AG09309 (cell line): ENCODE measurements around the gene LRP1B.

Experiments used
- DNase-seq: peaks from one replicate; pipeline ENCODE4 v3.0.0-alpha.2; 2010; ENCODE audit warnings: low read depth
- H3K4me3 ChIP-seq: 2 replicates; pipeline ENCODE4 v1.5.1; 2011; ENCODE audit warnings: mild to moderate bottlenecking, low read depth, low read length, moderate library complexity; ENCODE audit not compliant: control insufficient read depth
- TF ChIP-seq, protein P1 (sequence below): IDR thresholded peaks from 2 replicates; pipeline ENCODE4 v1.5.1; 2011; ENCODE audit warnings: mild to moderate bottlenecking, low read depth, low read length, inconsistent platforms; ENCODE audit not compliant: insufficient read depth, control insufficient read depth; ENCODE audit errors: missing control alignments

LRP1B gene

DNA sequence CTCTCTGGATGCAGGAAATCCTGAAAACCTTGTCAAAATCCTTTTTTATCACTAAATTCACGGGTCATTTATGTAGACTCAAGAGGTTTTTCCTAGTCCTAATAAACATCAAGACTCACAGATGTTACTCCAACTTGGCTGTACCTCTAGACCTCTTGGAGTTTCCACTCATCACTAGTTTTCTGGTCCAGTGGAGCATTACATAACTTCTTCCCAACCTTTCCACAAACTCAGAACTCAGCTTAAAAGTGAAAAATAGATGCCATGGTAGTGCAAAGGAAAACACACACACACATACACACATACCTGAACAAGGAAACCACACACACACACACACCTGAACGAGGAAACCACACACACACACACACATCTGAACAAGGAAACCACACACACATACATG is 807.2 kb downstream of the LRP1B start:
- DNase-seq = no peak
- H3K4me3 ChIP-seq = no peak overlapping the region
- TF ChIP-seq, protein P1, sequence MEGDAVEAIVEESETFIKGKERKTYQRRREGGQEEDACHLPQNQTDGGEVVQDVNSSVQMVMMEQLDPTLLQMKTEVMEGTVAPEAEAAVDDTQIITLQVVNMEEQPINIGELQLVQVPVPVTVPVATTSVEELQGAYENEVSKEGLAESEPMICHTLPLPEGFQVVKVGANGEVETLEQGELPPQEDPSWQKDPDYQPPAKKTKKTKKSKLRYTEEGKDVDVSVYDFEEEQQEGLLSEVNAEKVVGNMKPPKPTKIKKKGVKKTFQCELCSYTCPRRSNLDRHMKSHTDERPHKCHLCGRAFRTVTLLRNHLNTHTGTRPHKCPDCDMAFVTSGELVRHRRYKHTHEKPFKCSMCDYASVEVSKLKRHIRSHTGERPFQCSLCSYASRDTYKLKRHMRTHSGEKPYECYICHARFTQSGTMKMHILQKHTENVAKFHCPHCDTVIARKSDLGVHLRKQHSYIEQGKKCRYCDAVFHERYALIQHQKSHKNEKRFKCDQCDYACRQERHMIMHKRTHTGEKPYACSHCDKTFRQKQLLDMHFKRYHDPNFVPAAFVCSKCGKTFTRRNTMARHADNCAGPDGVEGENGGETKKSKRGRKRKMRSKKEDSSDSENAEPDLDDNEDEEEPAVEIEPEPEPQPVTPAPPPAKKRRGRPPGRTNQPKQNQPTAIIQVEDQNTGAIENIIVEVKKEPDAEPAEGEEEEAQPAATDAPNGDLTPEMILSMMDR = no peak

DNA sequence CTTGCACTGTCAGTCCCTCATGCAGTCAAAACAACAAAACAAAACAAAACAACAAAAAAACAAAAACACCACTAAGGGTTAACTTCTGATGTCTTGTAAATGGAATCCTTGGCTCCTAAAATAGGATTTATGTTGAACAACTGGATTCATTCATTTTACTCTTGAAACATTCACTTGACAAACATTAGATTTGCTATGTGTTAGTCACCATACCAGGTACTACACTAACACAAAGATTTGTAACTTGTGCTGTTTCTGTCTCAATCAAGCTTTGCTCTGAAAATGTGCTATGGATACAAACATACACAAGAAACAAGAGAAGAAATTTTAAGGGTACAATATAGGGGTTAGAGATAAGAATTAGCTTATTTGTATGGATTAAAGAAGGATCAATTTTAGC is 812.8 kb downstream of the LRP1B start:
- TF ChIP-seq, protein P1 = no peak

DNA sequence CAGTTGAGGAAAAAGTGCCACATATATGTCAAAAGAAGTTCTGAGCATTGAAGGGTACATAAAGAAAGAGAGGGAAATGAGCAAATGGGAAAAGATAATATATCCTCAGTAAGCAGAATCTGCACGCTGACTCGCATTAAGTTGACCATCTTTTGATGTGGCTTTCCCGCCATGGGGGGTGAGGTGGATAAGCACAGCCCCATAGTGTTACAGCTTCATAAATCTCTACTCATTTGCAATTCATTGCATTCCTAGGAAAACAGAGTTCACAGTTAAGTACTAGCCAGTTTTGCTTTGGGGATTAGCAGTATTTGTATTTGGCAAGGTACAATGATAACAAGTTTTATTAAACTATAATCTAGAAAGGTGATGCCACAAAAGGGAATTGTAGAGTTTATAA is 814.2 kb downstream of the LRP1B start:
- no peak for DNase-seq
- no peak overlapping the region for H3K4me3 ChIP-seq
- TF ChIP-seq, protein P1 = no peak

More for the DNA sequence above, 812.8 kb downstream of the LRP1B start:
- DNase-seq = no peak
- no peak overlapping the region for H3K4me3 ChIP-seq

DNA sequence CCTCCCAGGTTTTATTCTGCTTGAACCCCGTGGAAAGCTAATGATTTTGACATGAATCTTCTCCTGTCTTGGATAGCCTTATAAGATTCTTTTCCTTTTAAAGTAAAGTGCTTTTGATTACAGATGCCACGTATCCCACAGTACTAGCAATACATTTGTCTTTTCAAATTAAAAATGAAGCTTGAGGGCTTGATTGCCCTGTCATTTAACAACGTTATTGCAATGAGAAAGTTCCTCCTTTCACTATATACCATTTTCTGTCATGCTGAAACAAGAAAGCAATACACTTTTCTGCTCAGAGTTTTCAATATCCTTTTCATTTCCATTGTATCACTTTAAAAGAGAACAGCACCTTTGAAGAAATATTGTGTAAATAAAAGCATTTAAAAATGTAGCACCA is 814.7 kb downstream of the LRP1B start:
- TF ChIP-seq, protein P1 = no peak
- DNase-seq = no peak
- no peak overlapping the region for H3K4me3 ChIP-seq

DNA sequence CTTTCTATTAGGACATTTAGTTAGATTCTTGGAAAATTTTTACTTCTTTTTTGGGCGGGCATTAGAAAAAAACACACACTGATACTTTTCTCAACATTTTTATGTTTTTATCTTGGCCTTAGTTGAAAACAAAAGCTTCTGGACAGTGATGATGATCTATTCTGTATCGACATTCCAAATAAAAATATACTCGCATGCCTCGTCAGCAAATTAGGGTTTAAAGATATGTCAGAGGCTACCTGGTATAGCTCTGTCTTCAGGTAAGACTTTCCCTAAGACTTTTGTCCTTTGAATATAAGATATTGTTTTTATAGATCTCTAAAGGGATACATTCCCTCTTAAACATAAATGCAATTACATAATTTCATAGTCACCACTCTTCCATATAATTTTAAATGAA is 816.8 kb downstream of the LRP1B start:
- DNase-seq = no peak
- TF ChIP-seq, protein P1 = no peak
- no peak overlapping the region for H3K4me3 ChIP-seq

DNA sequence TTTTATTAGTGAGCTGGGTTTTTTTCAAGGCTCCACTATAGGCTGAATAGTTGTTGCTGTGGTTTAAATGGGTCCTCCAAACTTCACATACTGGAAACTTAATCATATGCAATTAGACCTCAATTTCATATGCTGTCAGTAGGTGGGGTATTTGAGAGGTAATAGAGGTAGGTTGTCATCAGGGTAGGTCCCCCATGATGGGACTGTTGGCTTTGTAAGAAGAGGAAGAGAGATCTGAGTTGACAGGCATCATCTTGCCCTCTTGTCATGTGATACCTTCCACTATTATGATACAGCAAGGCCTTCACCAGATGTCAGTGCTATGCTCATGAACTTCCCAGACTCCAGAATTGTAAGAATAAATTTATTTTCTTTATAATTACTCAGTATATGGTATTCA is 819.4 kb downstream of the LRP1B start:
- TF ChIP-seq, protein P1 = no peak
- H3K4me3 ChIP-seq = no peak overlapping the region
- no peak for DNase-seq

DNA sequence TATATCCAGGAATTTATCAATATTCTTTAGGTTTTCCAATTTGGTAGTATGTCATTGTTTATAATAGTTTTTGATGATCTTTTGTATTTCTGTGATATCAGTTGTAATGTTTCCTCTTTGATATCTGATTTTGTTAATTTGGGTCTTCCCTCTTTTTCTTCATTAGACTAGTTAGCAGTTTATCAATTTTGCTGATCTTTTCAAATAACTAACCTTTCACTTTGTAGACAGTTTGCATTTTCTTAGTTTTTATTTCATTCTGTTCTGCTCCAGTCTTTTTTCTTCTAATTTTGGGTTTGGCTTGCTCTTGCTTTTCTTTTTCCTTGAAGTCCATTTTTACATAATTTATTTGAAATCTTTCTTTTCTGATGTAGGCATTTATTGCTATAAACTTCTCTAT is 824.4 kb downstream of the LRP1B start:
- DNase-seq = no peak
- no peak overlapping the region for H3K4me3 ChIP-seq
- TF ChIP-seq, protein P1 = no peak
